ENCODE data around the gene VCL.

VCL gene

GRCh38 chr10:74151879-74152722 lies 154.2 kb downstream of the VCL start:
- DNase-seq (ENCODE audit: low spot score): no peak

- DNase-seq (ENCODE audit: low spot score): no peak
These were observed 155.2 kb downstream of the VCL start for GRCh38 chr10:74153123-74153522.

- DNase-seq (ENCODE audit: low spot score): no peak
These were observed 155.8 kb downstream of the VCL start for GRCh38 chr10:74153676-74154075.

GRCh38 chr10:74156919-74157289 lies 159.0 kb downstream of the VCL start:
- DNase-seq (ENCODE audit: low spot score): no peak

GRCh38 chr10:74160013-74160412 lies 162.1 kb downstream of the VCL start:
- DNase-seq (ENCODE audit: low spot score): no peak

- no peak for DNase-seq (ENCODE audit: low spot score)
These were observed 165.6 kb downstream of the VCL start for GRCh38 chr10:74163319-74164068.

- no peak for DNase-seq (ENCODE audit: low spot score)
These were observed 167.0 kb downstream of the VCL start for GRCh38 chr10:74164716-74165529.

GRCh38 chr10:74165530-74165901 lies 167.6 kb downstream of the VCL start:
- DNase-seq (ENCODE audit: low spot score): no peak

- DNase-seq (ENCODE audit: low spot score): no peak
These were observed 169.5 kb downstream of the VCL start for GRCh38 chr10:74167443-74167842.

Data from hematopoietic multipotent progenitor cell treated with erythropoietin and hydrocortisone succinate and interleukin-3 and kit ligand, for 15 days (in vitro differentiated cells).